DMS153 treated with DMSO at 0.1 percent for 48 hours (cell line): ENCODE results near the gene FAM50B.

Experiments
- DNase-seq: peaks from one replicate; lab custom pipeline; 2025; ENCODE audit not compliant: unreplicated experiment; lab: John Stamatoyannopoulos, UW

FAM50B gene

GRCh38 chr6:3819161-3820110 is 29.7 kb upstream of the FAM50B start:
- no peak for DNase-seq

- no peak for DNase-seq
Observed at GRCh38 chr6:3820563-3820962, 28.6 kb upstream of the FAM50B start.

GRCh38 chr6:3822747-3823445 is 26.3 kb upstream of the FAM50B start:
- DNase-seq, result no peak

- no peak for DNase-seq
Observed at GRCh38 chr6:3823671-3824070, 25.5 kb upstream of the FAM50B start.

- peak; percentile 13 for DNase-seq
Observed at GRCh38 chr6:3825331-3825831, 23.8 kb upstream of the FAM50B start.

GRCh38 chr6:3825851-3826581 is 23.2 kb upstream of the FAM50B start:
- DNase-seq, result peak; percentile 14

- no peak for DNase-seq
Observed at GRCh38 chr6:3829285-3829684, 19.9 kb upstream of the FAM50B start.

GRCh38 chr6:3830806-3831205 is 18.4 kb upstream of the FAM50B start:
- DNase-seq, result no peak

- no peak for DNase-seq
Observed at GRCh38 chr6:3831761-3832530, 17.2 kb upstream of the FAM50B start.

- no peak for DNase-seq
Observed at GRCh38 chr6:3835055-3835731, 14.0 kb upstream of the FAM50B start.

GRCh38 chr6:3835785-3836184 is 13.4 kb upstream of the FAM50B start:
- DNase-seq, result no peak

- no peak for DNase-seq
Observed at GRCh38 chr6:3836566-3836965, 12.6 kb upstream of the FAM50B start.

- no peak for DNase-seq
Observed at GRCh38 chr6:3837781-3838180, 11.4 kb upstream of the FAM50B start.

GRCh38 chr6:3838992-3839867 is 9.9 kb upstream of the FAM50B start:
- DNase-seq, result no peak

GRCh38 chr6:3841066-3841454 is 8.1 kb upstream of the FAM50B start:
- no peak for DNase-seq

- no peak for DNase-seq
Observed at GRCh38 chr6:3841711-3842565, 7.2 kb upstream of the FAM50B start.

GRCh38 chr6:3843379-3844096 is 5.6 kb upstream of the FAM50B start:
- DNase-seq, result no peak

GRCh38 chr6:3844097-3844463 is 5.1 kb upstream of the FAM50B start:
- DNase-seq, result no peak
